Right lobe of liver (tissue), 6 donors: ENCODE data around the gene PRR36. TPM values are rescaled to one million over a fixed set of nuclear protein-coding genes. Genes with fewer than 3 reads are reported as not detected.
A peak's percentile ranks its signal among the peaks of the same experiment; 100 is the strongest.

Experiments
- ATAC-seq, 4 donors: fragments of 200-7000 bp; cut with Tn5 transposase; one replicate each; pipeline ENCODE4 v1.9.1; 2020; ENCODE audit warnings: mild to moderate bottlenecking in 4 of 4, moderate library complexity in 4 of 4
- DNase-seq, 3 donors: peaks; one replicate each; pipeline ENCODE4 v3.0.0-alpha.2; 2020
- H3K27ac ChIP-seq, 3 donors: fragments of 200-600 bp; one replicate each; pipeline ENCODE4 v1.8.0; 2022
- H3K27me3 ChIP-seq, 2 donors: fragments of 200-600 bp; one replicate each; pipeline ENCODE4 v1.8.0; 2022
- H3K36me3 ChIP-seq, 4 donors: fragments of 200-600 bp; sonication (generic) in 1 of 4; one replicate each; pipeline versions ENCODE4 v1.5.1 to v1.8.0; 2017 to 2022; ENCODE audit warnings: control low read depth in 1 of 4
- H3K4me1 ChIP-seq, 4 donors: fragments of 200-600 bp; sonication (generic) in 1 of 4; one replicate each; pipeline versions ENCODE4 v1.5.1 to v1.8.0; 2017 to 2022; ENCODE audit warnings: control low read depth in 1 of 4
- H3K4me3 ChIP-seq, 3 donors: fragments of 200-600 bp; one replicate each; pipeline ENCODE4 v1.8.0; 2022
- H3K9me3 ChIP-seq, 4 donors: fragments of 200-600 bp; sonication (generic) in 1 of 4; one replicate each; pipeline versions ENCODE4 v1.5.1 to v1.8.0; 2017 to 2022; ENCODE audit warnings: control low read depth in 1 of 4
- POLR2A ChIP-seq: fragments of 450-650 bp; IDR thresholded peaks from one replicate; pipeline ENCODE4 v1.6.1; 2017; ENCODE audit warnings: antibody characterized with exemption, mild to moderate bottlenecking
- WGBS: methylation state at CpG from one replicate; pipeline ENCODE4 v1.1.6; 2018; ENCODE audit warnings: low coverage, low lambda C conversion rate; ENCODE audit not compliant: insufficient coverage; ENCODE audit errors: missing lambda C conversion rate; 5-methylcytosine and 5-hydroxymethylcytosine counted together
- intact Hi-C, 2 donors: fragments of 100-400 bp; cut with DNase I; formaldehyde crosslinking; loops; one replicate each; pipeline versions ENCODE4 v1.11.2 to v1.14.1; 2022
- total RNA-seq, 6 experiments: library from RNA; depleted of rRNA in 2 of 6; stranded (reverse); fragments of >200 nt in 2 of 6; fragmentation: NEBNext Ultra II Directional in 3 of 6; extraction: Animal tissue kit (Norgen Biotek cat#: 25700) in 3 of 6; gene quantifications; one replicate each; pipeline versions ENCODE4 v1.1.0 to v1.2.4, GENCODE V29; 2016 to 2023
- TF ChIP-seq, protein P1 (sequence below), 4 donors: fragments of 200-600 bp in 3 of 4; fragments of 450-650 bp in 1 of 4; IDR thresholded peaks; one replicate each; pipeline versions ENCODE4 v1.5.1 to v1.8.0; 2016 to 2022; ENCODE audit warnings: antibody characterized with exemption in 4 of 4, mild to moderate bottlenecking in 2 of 4
- donor health status: DM: no; HTN: yes; CAD: no.
- donor health status: DM: no; HTN: no; CAD: no.
- donor health status: DM: no; HTN: no; CAD: no.
- donor health status: DM: no; HTN: yes; CAD: no.
- donor health status: DM: no; HTN: yes; CAD: no.

The PRR36 gene
- total RNA-seq, 6 experiments from 2014 or later = 0.07 to 0.37 (median 0.12) TPM; not detected in 2

GRCh38 chr19:7888145-7888825 is 14.1 kb upstream of the PRR36 start, which contains the start of gene LRRC8E:
TSS of gene LRRC8E (plus strand) at chr19:7888510. CDS start at chr19:7895604, 7,094 bp downstream.
- no peaks in the 10 kb centered on the region for H3K4me1 ChIP-seq
- ATAC-seq (peak; percentile 76 to 96 (median 90)), DNase-seq (peak in 2 of 3 donors; percentile 59 to 77)
- no peaks in the 10 kb centered on the region for H3K9me3 ChIP-seq
- H3K36me3 ChIP-seq = no peaks in the 10 kb centered on the region
- H3K27ac ChIP-seq = no peak within 1 kb of the TSS
- intact Hi-C loops = no loop called here
- H3K4me3 ChIP-seq = peak within 1 kb of the TSS; percentile 45 to 50 (median 46)
- TF ChIP-seq, protein P1, sequence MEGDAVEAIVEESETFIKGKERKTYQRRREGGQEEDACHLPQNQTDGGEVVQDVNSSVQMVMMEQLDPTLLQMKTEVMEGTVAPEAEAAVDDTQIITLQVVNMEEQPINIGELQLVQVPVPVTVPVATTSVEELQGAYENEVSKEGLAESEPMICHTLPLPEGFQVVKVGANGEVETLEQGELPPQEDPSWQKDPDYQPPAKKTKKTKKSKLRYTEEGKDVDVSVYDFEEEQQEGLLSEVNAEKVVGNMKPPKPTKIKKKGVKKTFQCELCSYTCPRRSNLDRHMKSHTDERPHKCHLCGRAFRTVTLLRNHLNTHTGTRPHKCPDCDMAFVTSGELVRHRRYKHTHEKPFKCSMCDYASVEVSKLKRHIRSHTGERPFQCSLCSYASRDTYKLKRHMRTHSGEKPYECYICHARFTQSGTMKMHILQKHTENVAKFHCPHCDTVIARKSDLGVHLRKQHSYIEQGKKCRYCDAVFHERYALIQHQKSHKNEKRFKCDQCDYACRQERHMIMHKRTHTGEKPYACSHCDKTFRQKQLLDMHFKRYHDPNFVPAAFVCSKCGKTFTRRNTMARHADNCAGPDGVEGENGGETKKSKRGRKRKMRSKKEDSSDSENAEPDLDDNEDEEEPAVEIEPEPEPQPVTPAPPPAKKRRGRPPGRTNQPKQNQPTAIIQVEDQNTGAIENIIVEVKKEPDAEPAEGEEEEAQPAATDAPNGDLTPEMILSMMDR (IDR thresholded peaks at IDR 0.05) = no peak
- TF ChIP-seq POLR2A = peak; percentile 36
- H3K27me3 ChIP-seq = no peaks in the 10 kb centered on the region
- whole genome bisulfite sequencing = 10% methylated on average over 22 of the region's 53 CpGs

DNA sequence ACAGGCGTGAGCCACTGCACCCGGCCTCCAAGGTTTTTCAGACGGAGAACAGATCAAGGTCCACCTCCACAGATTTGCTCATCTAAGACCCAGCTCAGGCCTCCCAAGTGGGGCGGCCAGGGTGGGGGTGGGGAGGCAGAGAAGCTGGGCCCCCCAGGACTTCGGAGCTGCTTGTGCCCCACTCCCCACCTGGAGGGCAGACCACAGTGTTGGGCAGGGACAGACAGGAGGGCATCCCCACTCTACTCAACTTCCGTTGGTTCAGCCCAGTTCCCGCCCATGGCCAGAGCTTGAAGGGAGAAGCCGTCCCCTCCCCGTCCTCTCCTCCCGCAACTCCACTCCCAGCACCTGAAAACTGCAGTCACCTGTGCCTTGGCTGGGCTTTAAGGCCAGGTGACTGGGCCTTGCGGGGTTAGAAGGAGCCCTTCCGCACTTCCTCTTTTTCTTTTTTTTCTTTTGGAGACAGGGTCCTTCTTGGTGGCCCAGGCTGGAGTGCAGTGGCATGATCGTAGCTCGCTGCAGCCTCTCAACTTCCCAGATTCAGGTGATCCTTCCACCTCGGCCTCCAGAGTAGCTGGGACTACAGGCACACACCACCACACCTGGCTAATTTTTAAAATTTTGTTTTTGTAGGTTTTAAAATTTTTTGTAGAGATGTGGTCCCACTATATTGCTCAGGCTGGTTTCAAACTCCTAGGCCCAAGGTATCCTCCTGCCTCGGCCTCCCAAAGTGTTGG is 13.4 kb upstream of the PRR36 start:
- H3K9me3 ChIP-seq = no peaks in the 10 kb centered on the region
- intact Hi-C loops = no loop called here
- DNase-seq = no peak
- no peaks in the 10 kb centered on the region for H3K27me3 ChIP-seq
- no peaks in the 10 kb centered on the region for H3K4me1 ChIP-seq
- TF ChIP-seq, protein P1 (IDR thresholded peaks at IDR 0.05) = no peak
- TF ChIP-seq POLR2A = no peak
- no peak overlapping the region for H3K27ac ChIP-seq
- no peaks in the 10 kb centered on the region for H3K36me3 ChIP-seq
- ATAC-seq = no peak
- WGBS = 83% methylated on average over 6 of the region's 16 CpGs
- no peak overlapping the region for H3K4me3 ChIP-seq

DNA sequence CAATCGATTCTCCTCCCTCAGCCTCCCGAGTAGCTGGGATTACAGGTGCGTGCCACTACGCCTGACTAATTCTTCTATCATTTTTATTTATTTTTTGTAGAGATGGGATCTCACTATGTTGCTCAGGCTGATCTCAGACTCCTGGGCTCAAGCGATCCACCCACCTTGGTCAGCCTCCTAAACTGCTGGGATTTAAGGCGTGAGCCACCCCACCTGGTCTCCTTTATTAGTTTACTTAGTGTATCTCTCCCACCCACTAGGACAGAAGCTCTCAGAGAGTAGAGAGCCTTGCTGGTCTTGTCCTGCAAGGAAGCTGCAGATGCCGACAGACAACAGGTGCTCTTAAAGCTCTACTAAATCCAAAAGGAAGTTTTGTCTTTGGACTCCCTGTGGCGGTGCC is 11.6 kb upstream of the PRR36 start:
- intact Hi-C loops = no loop called here
- Histone ChIP-seq H3K4me3 (no peak overlapping the region), H3K4me1 (no peaks in the 10 kb centered on the region), H3K9me3 (no peaks in the 10 kb centered on the region), H3K27me3 (no peaks in the 10 kb centered on the region), H3K27ac (no peak overlapping the region), H3K36me3 (no peaks in the 10 kb centered on the region)
- 89% methylated on average over 7 of the region's 8 CpGs for WGBS
- ATAC-seq (no peak), DNase-seq (no peak)
- TF ChIP-seq POLR2A = no peak
- TF ChIP-seq, protein P1 (IDR thresholded peaks at IDR 0.05) = no peak

DNA sequence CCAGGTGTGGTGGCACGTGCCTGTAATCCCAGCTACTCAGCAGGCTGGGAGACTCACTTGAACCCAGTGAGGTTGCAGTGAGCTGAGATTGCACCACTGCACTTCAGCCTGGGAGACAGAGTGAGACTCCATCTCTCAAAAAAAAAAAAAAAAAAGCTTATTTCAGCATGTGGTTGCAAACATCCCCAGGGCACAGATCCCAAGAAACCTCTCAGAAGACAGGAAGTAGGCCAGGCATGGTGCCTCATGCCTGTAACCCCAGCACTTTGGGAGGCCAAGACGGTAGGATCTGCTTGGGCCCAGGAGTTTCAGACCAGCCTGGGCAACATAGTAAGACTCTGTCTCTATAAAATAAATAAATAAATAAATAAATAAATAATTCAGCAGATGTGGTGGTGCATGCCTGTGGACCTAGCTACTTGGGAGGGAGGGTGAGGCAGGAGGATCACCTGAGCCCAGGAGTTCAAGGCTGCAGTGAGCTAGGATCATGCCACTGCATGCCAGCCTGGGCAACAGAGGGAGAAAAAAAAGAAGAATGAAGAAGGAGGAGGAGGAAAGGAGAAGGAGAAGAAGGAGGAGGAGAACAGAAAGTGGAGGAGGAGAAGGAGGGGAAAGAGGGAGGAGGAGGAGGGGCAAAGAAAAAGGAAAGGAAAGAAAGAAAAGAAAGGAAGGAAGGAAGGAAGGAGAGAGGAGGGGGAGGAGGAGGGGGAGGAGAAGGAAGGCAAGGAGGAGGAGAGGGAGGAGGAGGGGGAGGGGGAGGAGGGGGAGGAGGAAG is 9.8 kb upstream of the PRR36 start:
- Histone ChIP-seq H3K36me3 (no peaks in the 10 kb centered on the region), H3K9me3 (no peaks in the 10 kb centered on the region), H3K4me1 (no peaks in the 10 kb centered on the region), H3K4me3 (no peak overlapping the region), H3K27ac (no peak overlapping the region), H3K27me3 (no peaks in the 10 kb centered on the region)
- intact Hi-C loops = no loop called here
- 71% methylated on average over 1 of the region's 2 CpGs for WGBS
- no peak for TF ChIP-seq POLR2A
- TF ChIP-seq, protein P1 (IDR thresholded peaks at IDR 0.05) = no peak
- DNase-seq (no peak), ATAC-seq (no peak)
